MCF 10A (cell line): ENCODE measurements around the gene CHCT1. TPM values are rescaled to one million over a fixed set of nuclear protein-coding genes. Genes with fewer than 3 reads are reported as not detected.

Experiments used
- BruUV-seq: library from RNA; stranded (reverse); fragments of 400-500 nt; replicated peaks from 2 replicates; lab custom pipeline; 2021; lab: Mats Ljungman, UMichigan
- CTCF ChIA-PET: fragments of 300-600 bp; sonication (Branson Sonifier 250); formaldehyde crosslinking; extraction: SDS; loops from one replicate; lab custom pipeline; 2021; ENCODE audit warnings: antibody characterized with exemption, inconsistent platforms; lab: Yijun Ruan, JAX
- POLR2A ChIA-PET: fragments of 300-600, 350-650 bp; sonication (Branson Sonifier 250); formaldehyde crosslinking; extraction: SDS; loops from one replicate; lab custom pipeline; 2020; ENCODE audit warnings: antibody characterized with exemption, inconsistent platforms; lab: Yijun Ruan, JAX
- DNase-seq: peaks from one replicate; pipeline ENCODE4 v3.0.0-alpha.2; 2018; ENCODE audit not compliant: unreplicated experiment
- H3K27ac Mint-ChIP-seq: one replicate; pipeline ENCODE4 v1.8.0; 2022; ENCODE audit warnings: mild to moderate bottlenecking, low read depth, mixed read lengths; ENCODE audit not compliant: unreplicated experiment
- H3K27me3 Mint-ChIP-seq: one replicate; pipeline ENCODE4 v1.8.0; 2022; ENCODE audit warnings: mixed read lengths; ENCODE audit not compliant: insufficient read depth, unreplicated experiment
- H3K36me3 Mint-ChIP-seq: one replicate; pipeline ENCODE4 v1.8.0; 2022; ENCODE audit warnings: mild to moderate bottlenecking, moderate library complexity, mixed read lengths; ENCODE audit not compliant: insufficient read depth, unreplicated experiment
- H3K4me1 Mint-ChIP-seq: one replicate; pipeline ENCODE4 v1.8.0; 2022; ENCODE audit warnings: mixed read lengths; ENCODE audit not compliant: insufficient read depth, unreplicated experiment
- H3K4me3 Mint-ChIP-seq: one replicate; pipeline ENCODE4 v1.8.0; 2022; ENCODE audit warnings: mild to moderate bottlenecking, moderate library complexity, mixed read lengths; ENCODE audit not compliant: unreplicated experiment
- H3K9me3 Mint-ChIP-seq: one replicate; pipeline ENCODE4 v1.8.0; 2022; ENCODE audit warnings: mixed read lengths; ENCODE audit not compliant: unreplicated experiment
- intact Hi-C: fragments of 100-400 bp; cut with micrococcal nuclease; formaldehyde crosslinking; loops from 2 replicates; pipeline ENCODE4 v1.14.1; 2022
- total RNA-seq: library from RNA; stranded (reverse); gene quantifications from 2 replicates; pipeline ENCODE4 v1.2.3, GENCODE V29; 2022
- TF ChIP-seq, protein P1 (sequence below): fragments of 200-600 bp; IDR thresholded peaks from one replicate; pipeline ENCODE4 v1.8.0; 2022; ENCODE audit warnings: antibody characterized with exemption, mild to moderate bottlenecking; ENCODE audit not compliant: unreplicated experiment

The CHCT1 gene
- total RNA-seq, 1 experiment from 2014 or later: not detected

DNA sequence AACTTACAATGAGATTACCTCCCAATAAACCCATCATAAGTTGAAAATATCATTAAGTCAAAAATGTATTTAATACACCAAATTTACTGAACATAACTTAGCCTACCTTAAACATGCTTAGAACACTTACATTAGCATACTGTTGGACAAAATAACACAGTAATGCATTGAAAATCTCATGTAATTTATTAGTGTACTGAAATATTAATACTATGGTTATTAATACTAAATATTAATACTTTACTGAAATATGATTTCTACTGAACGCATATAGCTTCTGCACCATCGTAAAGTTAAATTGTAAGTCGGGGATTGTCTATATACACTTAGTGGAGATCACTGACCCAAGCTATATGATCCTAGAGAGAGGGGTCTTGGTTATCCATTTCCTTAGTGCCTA lies 34.6 kb upstream of the CHCT1 start:
- BruUV-seq: no TSS peak
- Mint-ChIP-seq H3K4me3 (no peak overlapping the region), H3K4me1 (peaks cover 50% of the 10 kb centered on the region), H3K36me3 (no peaks in the 10 kb centered on the region), H3K27me3 (no peaks in the 10 kb centered on the region), H3K27ac (peak overlapping the region; percentile 35), H3K9me3 (no peaks in the 10 kb centered on the region)
- POLR2A ChIA-PET: interaction anchor here (0.6 to 11.5 kb wide), 5 partner anchors 10 to 1062 kb away, joined by 3 to 163 read pairs (median 4); no protein-coding TSS in a partner anchor
- intact Hi-C loops: no loop called here
- TF ChIP-seq, protein P1, sequence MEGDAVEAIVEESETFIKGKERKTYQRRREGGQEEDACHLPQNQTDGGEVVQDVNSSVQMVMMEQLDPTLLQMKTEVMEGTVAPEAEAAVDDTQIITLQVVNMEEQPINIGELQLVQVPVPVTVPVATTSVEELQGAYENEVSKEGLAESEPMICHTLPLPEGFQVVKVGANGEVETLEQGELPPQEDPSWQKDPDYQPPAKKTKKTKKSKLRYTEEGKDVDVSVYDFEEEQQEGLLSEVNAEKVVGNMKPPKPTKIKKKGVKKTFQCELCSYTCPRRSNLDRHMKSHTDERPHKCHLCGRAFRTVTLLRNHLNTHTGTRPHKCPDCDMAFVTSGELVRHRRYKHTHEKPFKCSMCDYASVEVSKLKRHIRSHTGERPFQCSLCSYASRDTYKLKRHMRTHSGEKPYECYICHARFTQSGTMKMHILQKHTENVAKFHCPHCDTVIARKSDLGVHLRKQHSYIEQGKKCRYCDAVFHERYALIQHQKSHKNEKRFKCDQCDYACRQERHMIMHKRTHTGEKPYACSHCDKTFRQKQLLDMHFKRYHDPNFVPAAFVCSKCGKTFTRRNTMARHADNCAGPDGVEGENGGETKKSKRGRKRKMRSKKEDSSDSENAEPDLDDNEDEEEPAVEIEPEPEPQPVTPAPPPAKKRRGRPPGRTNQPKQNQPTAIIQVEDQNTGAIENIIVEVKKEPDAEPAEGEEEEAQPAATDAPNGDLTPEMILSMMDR: no peak
- DNase-seq: no peak
- CTCF ChIA-PET: interaction anchor here (1.1 to 2.1 kb wide), 2 partner anchors 20 to 30 kb away, joined by 3 to 7 read pairs; no protein-coding TSS in a partner anchor

DNA sequence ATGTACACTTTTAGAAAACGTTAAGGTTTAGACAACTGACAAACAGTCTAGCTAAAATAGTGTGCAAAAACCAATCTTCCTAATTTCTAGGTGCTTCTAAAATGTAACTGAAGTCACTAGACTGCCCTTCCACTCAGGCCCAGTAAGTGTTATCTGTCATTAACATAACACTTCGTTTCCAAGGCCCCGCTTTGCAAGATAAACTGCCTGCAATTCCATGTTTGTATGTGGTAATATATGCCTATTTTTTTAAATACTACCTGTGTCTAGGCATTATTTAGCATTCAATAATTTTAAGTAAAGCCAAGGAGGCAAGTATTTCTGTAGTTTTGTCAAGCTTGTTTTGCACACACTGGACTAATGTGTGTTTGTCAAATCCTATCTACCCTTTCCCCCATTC lies 33.5 kb upstream of the CHCT1 start:
- no TSS peak for BruUV-seq
- no peak for DNase-seq
- no peaks in the 10 kb centered on the region for H3K27me3 Mint-ChIP-seq
- H3K4me3 Mint-ChIP-seq: peak overlapping the region; percentile 38
- peak overlapping the region; percentile 35 for H3K27ac Mint-ChIP-seq
- no peaks in the 10 kb centered on the region for H3K9me3 Mint-ChIP-seq
- no peaks in the 10 kb centered on the region for H3K36me3 Mint-ChIP-seq
- intact Hi-C loops: no loop called here
- TF ChIP-seq, protein P1: no peak
- ChIA-PET CTCF (interaction anchor here (0.7 to 2.1 kb wide), 5 partner anchors 16 to 211 kb away, joined by 3 to 7 read pairs (median 3); partner anchors contain the start of gene PPM1D), POLR2A (interaction anchor here (1.4 to 11.5 kb wide), 4 partner anchors 9 to 115 kb away, joined by 5 to 163 read pairs (median 88); no protein-coding TSS in a partner anchor)
- H3K4me1 Mint-ChIP-seq: peaks cover 48% of the 10 kb centered on the region

DNA sequence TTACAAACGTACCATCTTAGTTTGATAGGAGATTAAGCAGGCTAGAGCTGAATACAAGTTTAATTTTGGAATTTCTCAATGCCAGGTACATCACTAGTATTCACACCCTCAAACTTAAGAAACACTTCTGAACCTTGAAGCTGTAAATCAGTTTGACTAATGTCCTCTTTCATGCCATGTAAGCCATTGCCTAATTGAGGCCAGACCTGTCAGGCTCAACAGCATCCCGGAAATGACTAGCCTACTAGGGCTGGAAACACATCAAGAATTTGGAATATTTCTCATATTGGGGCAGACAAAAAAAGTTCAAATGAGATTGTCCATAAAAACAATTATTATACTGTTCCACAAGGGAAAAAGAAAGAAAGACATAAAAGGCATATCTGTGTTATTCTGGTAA lies 32.1 kb upstream of the CHCT1 start:
- H3K27ac Mint-ChIP-seq: peak overlapping the region; percentile 94
- peak overlapping the region; percentile 88 for H3K4me3 Mint-ChIP-seq
- H3K4me1 Mint-ChIP-seq: peaks cover 40% of the 10 kb centered on the region
- DNase-seq: peak; percentile 85
- TF ChIP-seq, protein P1: no peak
- no peaks in the 10 kb centered on the region for H3K27me3 Mint-ChIP-seq
- intact Hi-C loops: loop anchor here (5.0 to 10.0 kb wide), 3 partner anchors 85 to 158 kb away; no protein-coding TSS in a partner anchor
- no peaks in the 10 kb centered on the region for H3K9me3 Mint-ChIP-seq
- ChIA-PET POLR2A (interaction anchor here (0.6 to 11.5 kb wide), 17 partner anchors 10 to 310 kb away, joined by 3 to 163 read pairs (median 4); no protein-coding TSS in a partner anchor), CTCF (interaction anchor here (1.2 kb wide), 1 partner anchor 263 kb away, joined by 3 read pairs; no protein-coding TSS in a partner anchor)
- BruUV-seq: TSS peak; percentile 30
- H3K36me3 Mint-ChIP-seq: no peaks in the 10 kb centered on the region

DNA sequence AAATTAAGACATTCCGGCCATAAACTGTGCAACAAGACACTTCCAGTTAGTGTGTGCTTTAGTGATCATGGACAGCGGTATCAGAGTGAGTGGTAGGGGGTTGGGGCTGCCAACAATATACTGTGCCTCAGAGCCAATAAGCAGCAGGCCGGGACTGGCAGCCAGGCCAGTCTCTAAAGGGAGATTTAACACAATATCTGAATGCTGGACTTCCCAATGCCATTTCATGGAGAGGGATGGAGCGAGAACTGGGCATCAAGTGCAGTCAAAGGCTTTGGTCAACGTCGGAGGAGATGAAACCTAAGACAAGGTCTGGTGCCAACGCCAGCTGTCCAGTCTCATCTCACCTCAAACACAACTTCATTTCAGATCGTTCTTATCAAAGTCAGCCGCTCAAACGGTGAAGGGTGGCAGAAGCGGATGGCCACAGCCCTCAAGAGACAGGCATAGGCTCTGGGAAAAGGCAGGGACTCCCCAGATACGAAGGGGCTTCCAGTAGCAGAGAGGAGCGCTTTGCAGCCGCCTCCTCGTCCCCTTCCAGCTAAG lies 31.3 kb upstream of the CHCT1 start:
- TF ChIP-seq, protein P1: no peak
- peak; percentile 34 for DNase-seq
- intact Hi-C loops: loop anchor here (5.0 to 10.0 kb wide), 3 partner anchors 86 to 159 kb away; no protein-coding TSS in a partner anchor
- Mint-ChIP-seq H3K4me3 (peak overlapping the region; percentile 88), H3K27me3 (no peaks in the 10 kb centered on the region), H3K9me3 (no peaks in the 10 kb centered on the region), H3K36me3 (no peaks in the 10 kb centered on the region), H3K4me1 (peaks cover 34% of the 10 kb centered on the region), H3K27ac (peak overlapping the region; percentile 94)
- BruUV-seq: no TSS peak
- ChIA-PET POLR2A (interaction anchor here (0.5 to 11.5 kb wide), 22 partner anchors 8 to 313 kb away, joined by 3 to 163 read pairs (median 4); partner anchors contain the start of genes APPBP2, BCAS3 and HEATR6), CTCF (interaction anchor here (1.2 kb wide), 2 partner anchors 35 to 263 kb away, joined by 3 to 5 read pairs; no protein-coding TSS in a partner anchor)
